ENCODE results near the gene TSPAN1.

The TSPAN1 gene, protein sequence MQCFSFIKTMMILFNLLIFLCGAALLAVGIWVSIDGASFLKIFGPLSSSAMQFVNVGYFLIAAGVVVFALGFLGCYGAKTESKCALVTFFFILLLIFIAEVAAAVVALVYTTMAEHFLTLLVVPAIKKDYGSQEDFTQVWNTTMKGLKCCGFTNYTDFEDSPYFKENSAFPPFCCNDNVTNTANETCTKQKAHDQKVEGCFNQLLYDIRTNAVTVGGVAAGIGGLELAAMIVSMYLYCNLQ

DNA sequence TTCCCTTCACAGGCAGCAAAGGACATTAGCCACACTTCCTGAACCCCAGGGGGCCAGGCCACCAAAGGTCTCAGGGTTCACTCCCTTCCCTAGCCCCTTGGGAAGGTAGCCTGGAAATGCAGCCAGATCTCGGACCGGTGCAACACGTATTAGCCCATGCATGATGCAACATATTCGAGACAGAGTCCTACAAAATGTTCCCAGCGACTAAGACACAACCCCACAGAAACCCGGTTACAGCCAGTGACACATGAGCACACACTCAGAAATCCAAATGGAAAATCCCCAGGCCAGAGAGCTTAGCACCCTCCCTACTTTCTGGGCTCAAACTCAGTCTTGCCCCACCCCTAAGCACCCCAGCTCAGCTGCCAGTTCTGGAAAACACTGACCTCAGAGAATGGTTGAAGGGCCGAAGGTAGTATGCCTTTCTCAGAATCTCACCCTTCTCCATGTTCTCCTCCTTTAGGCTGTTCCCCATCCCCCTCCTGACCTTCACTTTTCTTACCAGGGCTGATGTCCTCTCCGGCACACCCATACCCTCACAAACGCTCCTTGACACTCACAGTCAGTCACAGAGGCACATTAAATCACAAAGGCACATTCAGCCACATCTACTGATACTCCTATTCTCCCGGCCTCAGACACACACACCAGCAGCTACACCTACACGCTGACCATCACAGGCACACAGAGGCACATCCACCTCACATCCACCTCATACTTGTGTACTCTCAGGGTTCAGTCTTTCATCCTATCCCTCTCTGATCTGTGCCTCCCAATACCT, at the start of gene TSPAN1:
TSPAN1 (plus strand) TSS at position 640 of the 784 bp plus-strand sequence. CDS start 6,021 bp downstream, outside the sequence.
- no peak for DNase-seq

DNA sequence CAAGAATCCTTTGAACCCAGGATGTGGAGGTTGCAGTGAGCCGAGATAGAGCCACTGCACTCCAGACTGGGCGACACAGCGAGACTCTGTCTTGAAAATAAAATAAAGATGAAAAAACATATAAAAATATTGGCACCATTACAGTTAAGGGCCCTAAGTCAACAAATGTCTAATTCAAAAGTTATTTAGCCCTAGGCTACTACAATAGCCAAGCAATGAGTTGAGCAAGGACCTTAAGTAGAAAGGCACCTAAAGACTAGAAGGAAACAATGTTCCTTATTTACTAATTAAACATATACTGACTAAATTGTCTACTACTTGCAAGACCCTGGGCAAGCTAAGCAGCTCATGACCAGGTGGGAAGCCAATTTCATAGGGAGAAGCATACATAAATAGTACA, 46.5 kb upstream of the TSPAN1 start:
- DNase-seq: no peak

DNA sequence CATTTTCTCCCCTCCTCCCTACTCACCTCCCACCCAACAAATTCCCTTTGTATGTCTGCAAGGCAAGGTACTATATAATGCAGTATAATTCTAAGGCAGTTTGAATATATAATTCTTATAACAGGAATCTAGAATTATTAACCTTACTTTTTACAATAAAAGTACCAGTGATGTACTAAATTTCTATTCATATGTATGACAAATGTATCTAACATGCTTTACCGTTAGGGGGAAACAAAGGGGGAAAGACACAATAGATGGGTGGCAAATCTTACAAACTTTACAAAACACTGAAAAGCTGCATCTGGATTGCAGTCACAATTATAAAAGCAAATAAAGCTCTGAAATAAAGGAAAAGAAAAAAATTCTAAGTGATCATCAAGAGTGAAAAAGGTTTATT, 44.8 kb upstream of the TSPAN1 start:
- no peak for DNase-seq

DNA sequence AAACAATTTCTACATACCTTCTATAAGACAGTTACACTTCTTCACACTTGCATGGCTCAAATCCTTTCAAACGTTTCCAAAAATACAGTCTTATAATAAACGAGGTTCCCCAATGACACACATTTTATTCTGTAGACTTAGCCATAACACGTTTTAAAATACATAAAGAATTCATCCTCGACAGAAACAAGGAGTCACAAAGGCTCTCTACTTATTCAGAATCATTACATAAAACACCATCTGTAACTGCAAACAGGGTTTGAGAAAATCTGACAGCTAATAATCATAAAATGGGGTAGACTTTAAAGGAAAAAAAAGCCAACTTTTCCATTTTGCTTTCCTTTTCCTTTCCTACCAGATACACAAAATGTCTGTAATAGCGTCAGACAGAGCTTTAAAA, 44.3 kb upstream of the TSPAN1 start:
- no peak for DNase-seq

DNA sequence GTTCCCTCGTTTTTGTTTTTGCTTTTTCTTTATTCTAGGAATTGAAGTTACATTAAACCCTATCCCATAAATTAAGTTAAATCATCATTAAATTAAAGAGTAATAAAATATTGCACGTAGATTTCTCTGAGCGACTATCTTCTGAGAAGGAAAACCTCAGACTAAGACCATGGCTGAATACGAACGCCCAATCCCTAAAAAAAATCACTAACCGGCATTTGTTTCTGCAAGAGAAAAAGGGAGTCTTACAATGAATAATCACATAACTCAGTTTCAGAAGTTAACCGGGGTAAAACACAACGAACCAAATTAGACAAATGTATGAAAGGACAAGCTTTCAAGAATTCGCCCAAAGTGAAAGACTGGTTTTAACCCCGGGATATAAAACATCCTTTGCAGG, 43.8 kb upstream of the TSPAN1 start:
- DNase-seq: no peak

DNA sequence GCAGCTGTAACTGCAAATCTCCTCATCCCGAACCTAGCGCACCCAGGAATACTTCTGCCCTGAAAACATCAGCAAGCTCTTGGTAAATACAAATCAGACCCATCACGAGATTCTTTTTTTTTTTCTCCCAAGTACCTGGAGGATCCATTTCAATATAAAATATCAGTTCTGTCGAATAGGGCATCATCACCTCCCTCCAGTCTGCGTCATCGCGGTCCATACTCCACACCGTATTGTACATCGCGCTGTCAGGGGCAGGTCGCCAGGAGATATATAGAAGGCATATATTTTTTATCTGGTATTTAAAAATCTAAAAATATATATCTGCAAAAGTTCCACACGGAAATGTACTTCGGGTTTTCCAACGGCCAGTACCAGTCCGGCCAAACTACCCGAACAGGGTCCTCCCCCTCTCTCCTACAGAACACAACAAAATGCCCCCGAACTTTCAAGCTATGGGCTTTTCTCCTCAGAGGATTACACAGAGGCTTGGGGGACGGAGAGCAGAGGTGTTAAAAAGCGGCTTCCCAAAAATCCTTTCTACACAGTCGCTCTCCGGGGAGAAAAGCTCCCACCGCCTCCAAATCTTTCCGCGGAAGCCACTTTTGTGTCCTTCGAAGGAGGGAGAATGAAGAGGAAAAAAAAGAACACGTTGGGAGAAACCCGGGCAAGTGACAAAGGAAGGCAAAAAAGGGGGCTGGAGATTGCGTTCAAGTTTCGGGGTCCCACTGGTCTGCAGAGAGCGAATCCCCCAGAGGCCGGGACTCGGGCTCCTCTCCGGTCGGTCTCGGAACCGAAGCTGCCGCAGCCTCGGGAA, 43.0 kb upstream of the TSPAN1 start:
- peak; percentile 18 for DNase-seq

DNA sequence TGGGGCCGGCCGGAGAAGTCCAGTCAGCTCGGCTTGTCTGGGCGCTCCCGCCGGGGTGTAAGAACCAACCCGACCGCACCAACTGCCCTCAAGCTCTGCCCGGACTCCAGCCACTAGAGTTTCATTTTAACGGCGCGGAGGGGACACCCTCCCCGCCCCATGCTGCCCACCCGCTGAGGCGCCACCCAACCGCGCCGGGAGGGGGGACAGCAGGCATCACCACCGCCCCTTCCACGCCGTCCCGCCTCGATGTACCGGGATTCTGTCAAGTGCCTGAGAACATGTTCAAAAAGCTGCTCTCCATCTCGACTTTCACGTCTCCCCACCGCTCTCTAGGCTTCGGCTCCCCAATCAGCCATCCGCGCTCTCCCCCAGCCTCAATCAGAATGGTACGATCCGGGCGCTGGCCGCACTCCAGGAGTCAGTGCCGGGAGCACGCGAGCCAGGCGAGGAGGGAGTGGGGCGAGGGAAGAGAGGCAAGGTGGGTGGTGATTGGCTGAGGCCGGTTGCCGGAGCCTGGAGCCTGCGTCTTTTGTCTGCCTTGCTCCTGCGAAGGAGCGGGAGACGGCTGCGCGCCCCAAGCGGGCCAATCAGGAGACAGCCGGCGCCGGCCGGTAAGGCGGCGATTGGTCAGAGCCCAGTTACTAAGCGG, 42.2 kb upstream of the TSPAN1 start, which contains the start of gene PIK3R3:
PIK3R3 (minus strand) TSS at position 101 of the 652 bp plus-strand sequence. CDS start 677 bp downstream, outside the sequence.
- DNase-seq: peak; percentile 83

DNA sequence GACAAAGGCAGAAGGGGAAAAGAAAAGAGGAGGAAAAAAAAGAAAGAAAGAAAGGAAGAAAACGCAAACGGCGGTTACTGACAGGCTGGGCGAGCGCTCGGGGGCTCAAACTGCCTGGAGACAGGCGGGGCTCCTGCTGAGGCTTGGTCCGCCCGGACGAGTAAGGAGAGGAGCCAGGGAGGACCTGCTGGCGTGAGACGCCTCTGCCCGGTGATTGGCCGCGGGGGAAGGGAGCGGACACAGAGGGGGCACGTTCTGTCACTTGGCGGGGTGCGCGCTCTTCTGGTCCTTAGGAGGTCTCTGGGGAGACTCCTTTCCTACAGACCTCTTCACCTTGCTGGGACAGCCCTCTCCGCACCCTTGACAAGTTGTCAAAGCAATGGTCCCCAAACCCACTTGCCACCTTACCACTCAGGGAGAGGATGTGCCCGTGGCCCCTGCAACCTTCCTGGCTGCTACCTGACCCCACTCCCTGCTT, 41.7 kb upstream of the TSPAN1 start:
- DNase-seq: no peak

DNA sequence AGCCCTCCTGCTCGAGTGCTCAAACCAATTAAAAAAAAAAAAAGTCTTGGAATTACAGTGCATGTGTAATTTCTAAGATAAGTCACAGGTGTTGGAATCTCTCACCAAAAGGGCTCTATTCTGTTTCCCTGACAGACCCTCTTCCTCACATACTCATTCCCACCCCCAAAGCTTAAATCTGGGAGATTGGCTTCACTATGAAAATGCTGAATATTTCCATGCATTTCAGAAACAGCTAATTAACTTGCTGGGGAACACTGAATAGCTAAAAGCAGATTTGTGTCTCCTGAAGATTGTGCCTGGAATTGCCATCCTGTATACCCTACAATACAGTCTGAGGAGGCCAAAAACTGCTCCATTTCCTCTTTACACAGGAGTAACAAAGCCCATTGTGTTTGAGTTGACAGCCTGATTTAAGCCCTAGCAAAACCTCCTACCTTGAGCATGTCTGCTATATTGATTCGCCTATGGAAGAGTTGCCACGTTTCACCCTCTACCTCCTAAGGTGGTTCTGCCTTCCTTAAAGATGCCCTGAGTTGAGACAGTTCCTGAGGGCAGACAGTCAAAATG, 41.0 kb upstream of the TSPAN1 start:
- DNase-seq: no peak

DNA sequence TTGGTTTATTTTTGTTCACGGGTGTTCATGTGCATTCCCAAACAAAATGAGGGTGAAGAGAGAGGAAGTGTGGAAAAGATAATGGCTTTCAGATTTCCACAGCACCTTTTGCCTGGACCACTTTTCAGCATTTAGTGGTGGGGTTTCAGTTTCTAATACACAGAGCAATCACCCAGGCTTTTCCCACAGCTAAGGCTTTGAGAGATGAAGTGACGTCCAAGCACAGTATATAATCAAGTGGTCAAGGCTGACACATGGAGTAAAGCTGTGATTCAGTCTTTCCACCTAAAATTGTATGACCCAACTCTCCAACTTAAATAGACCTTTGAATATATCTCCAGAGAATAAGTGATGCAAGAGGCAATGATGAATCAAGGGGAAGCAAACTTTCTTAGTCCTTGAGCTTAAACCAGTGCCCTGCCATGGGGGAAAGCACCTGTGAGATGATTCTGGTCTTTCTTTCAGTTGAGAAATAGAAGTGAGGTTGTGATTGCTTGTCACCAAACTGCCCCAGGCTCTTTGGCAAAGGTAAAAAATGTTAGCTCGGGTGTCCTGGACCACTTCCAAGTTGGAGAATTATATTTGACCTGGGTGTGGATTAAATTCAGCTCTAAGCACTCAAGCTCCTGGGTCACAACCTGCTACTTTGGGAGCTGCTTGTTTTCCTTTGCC, 40.1 kb upstream of the TSPAN1 start:
- DNase-seq: no peak

DNA sequence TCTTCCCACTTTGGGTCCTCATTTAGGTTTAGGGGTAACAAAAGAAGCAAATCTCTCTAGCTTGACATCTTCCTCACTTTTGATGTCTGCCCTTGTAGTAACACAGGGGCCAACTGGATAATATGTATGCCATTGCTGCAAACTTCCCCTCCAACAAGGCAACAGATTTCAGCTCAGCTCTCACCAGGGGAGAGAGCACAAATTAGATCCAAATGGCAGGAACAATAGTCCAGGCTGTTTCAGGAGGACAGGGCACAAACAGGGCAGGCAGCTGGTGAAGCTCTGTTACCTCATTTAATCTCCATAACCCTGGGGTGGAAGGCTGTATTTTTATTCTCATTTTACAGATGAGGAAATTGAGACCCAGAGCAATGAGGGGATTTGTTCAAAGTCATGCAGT, 38.2 kb upstream of the TSPAN1 start:
- no peak for DNase-seq

DNA sequence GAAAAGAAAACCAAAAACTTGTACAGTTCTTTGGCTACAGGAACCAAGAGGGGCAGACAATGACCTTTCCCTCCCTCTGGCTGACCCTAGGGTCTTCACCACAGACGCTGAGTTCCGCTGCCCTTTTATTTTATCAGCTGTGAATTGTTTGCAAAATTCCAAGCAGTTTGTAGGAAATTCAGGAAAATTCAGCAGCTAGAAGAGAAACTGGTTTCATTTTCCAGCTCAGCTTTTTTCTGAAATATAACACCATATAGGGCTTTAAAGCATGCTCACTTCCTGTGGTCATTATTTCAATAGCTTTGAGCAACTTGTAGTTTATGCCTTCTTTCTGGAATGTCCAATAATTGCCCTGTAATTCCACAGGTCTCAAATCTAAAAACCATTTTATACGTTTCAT, 37.0 kb upstream of the TSPAN1 start:
- no peak for DNase-seq

DNA sequence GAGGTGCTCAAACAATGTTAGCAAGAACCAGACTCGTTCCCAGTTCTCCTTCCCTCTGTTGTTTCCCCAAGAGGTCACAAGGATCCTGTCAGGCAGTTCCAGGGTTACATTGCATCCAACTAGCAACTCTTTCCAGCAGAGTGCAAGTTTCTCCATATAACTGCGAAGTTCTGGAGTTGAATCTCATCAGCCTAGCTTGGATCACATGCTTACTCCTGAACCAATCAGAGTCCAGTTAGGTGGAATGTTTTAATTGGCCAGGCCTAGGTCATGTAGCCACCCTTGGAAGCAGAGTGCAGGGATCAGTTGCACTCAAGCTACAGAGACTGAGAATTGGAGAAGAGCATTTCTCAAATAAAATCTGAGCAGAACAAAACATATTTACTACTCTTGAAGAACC, 26.6 kb upstream of the TSPAN1 start:
- no peak for DNase-seq

DNA sequence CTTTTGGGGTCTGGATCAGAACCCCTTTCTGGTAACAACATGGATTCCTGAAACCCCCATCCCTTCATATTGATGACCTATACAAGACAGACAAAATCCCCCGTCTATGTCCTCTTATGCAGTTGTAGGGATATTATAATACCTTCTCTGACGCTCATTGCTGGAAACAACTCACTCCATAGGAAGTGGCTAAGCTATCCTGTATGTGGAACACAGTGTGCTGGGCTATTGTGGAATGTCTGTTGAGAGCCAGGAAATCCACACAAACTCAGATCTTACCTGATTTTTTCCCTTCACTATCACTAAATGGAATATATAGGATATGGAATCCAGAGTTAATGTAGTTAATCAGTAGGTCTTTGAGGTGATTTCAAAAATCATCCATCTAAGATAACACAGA, 24.8 kb upstream of the TSPAN1 start:
- DNase-seq: no peak

DNA sequence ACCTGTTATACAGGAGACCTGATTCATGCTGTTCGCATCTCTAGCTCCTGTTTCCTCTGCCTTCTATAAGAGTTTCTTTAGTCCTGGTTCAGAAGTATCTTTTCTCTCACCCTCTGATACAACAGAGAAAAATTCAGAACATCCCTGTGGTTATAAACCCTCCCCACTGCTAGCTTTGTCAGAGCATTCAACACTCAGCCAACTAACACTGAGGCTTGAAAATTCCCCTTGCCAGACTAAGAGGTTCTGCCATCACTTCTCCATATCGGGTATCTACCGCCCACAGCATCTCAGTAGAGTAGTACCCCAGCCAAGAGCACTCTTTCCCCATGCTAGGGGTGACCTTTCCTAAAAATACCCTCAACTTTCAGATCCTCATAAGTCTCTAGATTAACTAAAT, 22.9 kb upstream of the TSPAN1 start:
- no peak for DNase-seq

DNA sequence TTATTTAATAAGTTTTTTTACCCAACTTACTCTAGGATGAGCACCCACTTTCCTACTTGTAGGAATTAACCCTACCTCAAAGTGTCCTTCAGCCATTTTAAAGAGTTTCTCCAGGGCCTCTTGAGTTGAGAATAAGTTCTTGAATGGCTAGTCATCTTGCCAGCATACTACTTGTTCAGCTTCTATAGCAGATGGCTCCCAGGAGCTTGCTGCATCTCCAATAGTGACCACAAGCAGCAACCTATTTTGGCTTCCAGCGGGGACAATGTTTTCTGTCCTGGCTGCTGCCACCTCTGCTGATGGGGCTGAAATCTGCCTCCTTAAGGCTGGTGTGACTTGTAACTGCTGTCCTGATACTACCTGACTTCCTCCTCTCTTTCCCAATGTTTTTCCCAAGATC, 21.7 kb upstream of the TSPAN1 start:
- DNase-seq: no peak

DNA sequence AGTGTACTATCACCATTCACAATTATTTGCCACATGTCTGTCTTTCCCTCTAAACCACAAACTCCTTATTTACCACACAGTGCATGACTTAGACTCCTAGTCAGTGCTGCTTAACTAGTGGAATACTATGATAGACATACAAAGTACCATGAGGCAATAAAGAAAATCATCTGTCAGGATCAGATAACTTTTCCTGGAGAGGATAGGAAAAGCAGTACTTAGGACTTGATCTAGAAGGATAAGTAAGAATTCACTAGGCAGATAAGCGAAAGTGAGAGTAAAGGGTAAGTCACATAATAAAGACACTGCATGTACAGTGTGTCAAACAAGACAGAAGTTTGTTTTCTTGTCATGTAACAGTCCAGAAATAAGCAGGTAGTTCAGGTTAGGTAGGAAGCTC, 21.2 kb upstream of the TSPAN1 start:
- DNase-seq: no peak

DNA sequence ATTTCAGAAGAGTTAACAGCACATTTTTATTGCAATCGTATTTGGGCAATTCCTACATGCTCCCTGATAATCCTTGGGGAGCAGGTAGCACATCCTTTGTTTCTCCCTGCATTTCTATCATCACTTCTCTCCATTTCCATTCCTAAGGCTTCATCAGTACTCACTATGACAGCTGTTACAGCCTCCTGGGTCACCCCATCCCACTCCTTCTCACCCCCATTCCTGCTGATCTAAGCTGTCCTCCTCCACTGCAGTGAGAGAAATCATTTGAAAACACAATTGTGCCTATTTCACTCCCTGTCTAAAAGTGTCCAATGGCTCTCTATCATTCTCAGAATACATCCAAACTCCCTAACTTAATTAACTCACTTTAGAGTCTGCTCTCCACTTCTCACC, 17.0 kb upstream of the TSPAN1 start:
- DNase-seq: no peak

DNA sequence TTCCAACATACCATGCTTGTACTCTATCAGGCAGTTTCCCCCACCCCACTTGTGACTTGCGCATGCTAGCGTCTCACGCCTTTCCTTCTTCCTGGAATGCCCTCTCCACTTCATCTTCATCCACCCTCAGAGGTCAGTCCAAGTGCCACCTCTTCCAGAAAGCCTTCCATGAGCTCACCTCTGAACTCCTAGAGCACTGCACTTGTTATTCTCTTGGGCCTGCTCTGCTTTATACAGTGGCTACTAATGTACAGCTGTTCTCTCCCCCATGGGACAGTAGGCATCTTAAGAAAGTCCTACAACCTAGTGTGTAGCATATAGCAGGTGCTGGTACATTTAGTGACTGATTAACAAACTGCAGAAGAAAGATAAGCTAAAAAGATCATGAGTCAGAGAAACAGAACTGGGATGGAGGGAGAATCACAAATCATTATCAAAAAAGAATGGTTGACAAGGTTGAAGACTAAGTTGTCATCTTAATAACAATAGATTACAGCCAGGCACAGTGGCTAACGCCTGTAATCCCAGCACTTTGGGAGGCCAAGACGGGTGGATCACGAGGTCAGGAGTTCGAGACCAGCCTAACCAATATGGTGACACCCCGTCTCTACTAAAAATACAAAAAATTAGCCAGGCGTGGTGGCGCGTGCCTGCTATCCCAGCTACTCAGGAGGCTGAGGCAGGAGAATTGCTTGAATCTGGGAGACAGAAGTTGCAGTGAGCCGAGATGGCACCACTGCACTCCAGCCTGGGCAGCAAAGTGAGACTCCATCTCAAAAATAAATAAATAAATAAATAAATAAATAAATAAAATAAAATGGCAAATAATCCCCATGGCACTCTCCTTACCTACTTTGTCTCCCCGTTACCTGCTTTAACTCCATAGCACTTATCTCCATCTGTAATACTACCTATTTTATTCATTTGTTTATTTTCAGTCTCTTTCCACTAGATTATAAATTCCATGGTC, 16.3 kb upstream of the TSPAN1 start:
- DNase-seq: no peak

DNA sequence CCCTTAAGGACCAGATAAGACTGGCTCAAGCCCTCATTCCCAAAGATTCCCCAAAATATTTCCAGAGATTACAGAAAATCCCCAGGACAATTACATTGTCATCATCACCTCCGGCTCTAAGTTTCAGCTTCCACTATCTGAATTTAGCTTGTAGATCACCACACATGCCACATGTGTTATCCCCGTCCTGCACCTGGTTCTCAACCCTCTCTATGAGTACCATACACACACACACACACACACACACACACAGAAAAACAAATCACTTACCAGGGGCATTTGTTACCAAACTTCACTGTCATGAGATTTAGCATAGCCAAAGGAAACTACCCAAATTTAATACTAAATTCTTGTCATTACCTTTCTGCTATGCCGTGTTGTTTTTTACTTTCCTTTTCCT, 15.4 kb upstream of the TSPAN1 start:
- DNase-seq: no peak

DNA sequence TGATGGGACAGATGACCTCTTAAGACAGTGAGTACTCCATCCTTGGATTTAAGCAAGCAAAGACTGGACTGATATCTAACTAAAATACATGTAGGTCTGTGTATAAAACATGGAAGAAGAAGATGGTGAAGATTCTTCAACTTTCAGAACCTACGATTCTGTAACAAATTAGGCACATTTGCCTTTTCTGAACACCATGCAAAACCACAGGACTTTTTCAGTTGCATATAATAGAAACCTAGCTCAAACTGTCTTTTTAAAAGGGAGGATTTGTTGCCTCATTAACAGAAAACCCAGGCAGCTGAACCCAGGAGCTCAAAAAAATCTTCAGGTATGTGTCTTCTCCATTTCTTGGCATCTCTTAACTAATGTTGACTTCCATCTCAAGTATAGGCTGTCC, 14.7 kb upstream of the TSPAN1 start:
- DNase-seq: no peak
